GM21825 (cell line): ENCODE measurements around the gene TRIM16.
"Not testable (repeated sequence)": the region's sequence is repeated elsewhere in the genome, so short reads cannot be mapped to it uniquely, and the experiment has no call there.

Experiments
- ATAC-seq: cut with Tn5 transposase; IDR thresholded peaks from one replicate; pipeline ENCODE4 v1.9.1; 2021; ENCODE audit warnings: mild to moderate bottlenecking, moderate library complexity; ENCODE audit not compliant: unreplicated experiment

The TRIM16 gene

DNA sequence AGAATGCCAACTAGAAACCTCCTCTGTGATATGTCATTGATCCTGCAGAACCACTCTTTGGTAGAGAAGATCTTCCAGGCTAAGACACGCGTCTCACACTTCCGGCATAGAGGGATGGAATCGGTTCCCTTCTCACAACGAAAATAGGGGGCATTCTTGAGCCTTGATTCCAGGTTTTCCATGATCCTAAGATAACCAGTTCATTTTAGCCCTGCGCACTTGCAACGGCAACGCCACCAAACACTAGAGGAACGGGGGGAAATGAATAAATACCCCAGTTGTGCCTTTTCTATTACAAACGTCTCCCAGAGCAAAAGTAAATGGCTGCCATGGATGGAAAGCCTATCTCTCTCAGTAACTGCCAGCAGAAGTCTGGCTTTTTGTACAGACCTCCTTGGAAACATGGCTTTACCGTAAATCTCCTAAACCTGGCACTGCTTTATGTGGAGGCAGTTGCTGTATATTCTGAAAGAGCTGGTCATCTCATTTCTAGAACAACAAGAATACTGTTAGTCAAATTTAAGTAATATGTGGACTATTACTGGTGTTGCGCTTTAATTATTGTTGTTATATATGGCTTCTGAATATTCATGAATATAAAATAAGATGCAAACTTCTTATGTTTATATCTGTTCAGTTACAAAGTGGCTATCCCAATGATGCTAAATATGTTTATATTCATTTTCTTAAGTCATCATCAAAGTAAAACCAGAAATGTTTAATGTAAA, 64.6 kb downstream of the TRIM16 start, which contains the start of gene FBXW10B:
Gene FBXW10B, minus strand, starts transcription at position 374 of the 728 bp plus-strand sequence. Its CDS starts 192 bp downstream, at position 182.
- ATAC-seq = not testable (repeated sequence)

DNA sequence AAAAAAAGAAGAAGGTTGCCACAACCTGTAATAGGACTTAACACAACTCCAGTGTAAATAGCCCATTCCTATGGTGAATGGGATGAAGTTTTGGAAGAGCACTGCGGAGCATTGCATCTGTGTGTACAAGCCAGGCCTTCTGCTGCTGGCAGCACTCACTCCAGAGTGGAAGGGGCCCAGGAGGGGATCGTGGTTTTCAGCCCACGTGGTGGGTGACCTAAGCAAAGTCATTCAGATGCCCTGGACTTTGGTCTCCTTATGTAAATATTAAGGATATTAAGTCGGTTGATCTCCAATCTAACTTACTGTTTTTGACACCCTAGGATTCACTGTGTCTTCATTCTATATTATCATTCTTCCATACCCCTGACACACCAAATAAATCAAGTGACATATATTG, 67.3 kb downstream of the TRIM16 start:
- ATAC-seq = not testable (repeated sequence)

DNA sequence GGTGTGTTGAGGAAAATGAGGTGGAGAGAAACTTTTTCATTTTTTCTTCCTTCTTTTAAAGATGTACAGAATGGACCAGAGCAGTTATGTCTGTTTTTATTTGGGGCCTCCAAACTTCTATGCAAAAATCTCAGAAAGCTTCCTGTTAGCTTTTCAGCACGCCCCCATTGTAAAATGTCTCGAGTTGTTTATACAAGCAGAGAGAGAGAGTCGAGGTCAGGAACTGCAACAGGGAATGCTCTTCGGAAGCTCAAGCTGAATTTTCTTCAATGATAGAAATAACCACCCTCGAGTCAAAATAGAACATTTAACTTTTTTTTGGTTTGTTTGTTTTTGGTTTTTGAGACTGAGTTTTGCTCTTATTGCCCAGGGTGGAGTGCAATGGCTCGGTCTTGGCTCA, 68.3 kb downstream of the TRIM16 start:
- ATAC-seq = not testable (repeated sequence)

GRCh38 chr17:15613111-15613510, 71.0 kb downstream of the TRIM16 start:
- ATAC-seq = not testable (repeated sequence)

DNA sequence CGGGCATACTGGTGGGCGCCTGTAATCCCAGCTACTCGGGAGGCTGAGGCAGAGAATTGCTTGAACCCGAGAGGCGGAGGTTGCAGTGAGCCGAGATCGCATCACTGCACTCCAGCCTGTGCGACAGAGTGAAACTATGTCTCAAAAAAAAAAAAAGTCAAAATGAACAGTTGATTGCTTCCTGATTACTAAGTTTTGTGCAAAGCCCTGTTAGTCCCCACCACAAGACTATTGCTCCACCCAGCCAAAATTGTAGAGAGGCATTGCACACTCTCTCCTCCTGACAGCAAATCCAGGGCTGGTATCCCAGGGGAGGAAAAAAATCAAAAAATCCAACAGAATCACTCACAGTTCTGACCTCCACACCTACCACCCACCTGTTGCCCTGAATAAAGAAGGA, 91.2 kb downstream of the TRIM16 start:
- not testable (repeated sequence) for ATAC-seq

GRCh38 chr17:15591986-15592385, 92.1 kb downstream of the TRIM16 start:
- ATAC-seq = not testable (repeated sequence)

DNA sequence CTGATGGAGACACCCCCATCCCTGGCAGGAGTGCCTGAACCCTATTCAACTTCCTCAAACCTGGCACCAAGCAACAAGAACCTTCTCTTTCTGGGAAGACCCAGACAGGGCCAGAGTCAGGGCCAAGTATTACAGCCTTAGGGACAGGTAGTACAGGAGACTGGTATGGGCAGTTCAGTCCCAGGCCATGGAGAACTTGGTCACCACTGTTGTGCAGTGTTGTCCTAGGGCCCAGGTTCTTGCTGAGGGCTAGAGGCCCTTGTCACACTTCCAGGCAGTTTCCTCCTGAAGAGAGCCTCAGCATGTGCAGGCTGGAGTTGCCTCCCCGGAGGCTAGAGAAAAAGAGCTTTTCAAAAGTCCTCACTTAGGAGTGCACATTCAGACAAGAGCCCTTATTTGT, 93.3 kb downstream of the TRIM16 start:
- not testable (repeated sequence) for ATAC-seq

- not testable (repeated sequence) for ATAC-seq
Measured at GRCh38 chr17:15589544-15590536, 94.3 kb downstream of the TRIM16 start.

DNA sequence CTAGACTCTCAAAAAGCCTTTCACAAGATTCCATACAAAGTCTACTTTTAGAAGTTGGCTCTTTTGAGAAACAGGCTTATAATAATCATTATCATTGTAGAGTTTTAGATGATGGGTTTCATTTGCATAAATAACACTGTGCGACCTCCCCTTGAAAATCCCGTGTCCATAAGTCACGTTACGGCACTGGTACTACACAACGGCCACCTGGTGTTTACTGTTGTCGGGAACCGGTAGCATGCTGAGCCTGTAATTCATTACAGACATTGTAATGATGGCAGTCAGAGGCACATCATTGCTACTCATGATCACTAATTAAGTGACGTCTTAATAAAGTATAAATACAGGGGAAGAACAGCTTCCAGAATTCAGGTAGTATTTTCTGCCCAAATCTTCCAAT, 96.1 kb downstream of the TRIM16 start:
- ATAC-seq = not testable (repeated sequence)

DNA sequence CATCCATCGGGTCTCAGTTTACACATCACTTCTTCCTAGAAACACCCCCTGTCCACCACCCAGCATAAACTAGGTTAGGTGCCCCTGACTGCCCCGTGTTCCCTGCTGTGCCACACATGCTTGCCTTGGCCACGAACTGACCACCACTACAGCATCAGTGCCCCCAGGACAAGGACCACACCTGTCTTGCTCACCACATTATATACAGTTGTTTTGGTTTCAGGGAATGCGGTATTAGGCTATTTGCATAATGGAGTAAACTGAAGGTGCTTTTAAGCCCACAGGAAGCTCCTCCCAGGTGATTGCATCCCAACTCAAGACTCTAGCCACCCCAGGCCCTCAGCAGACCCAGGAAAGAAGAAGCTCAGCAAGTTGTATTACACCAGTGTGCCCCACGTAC, 100.8 kb downstream of the TRIM16 start:
- not testable (repeated sequence) for ATAC-seq

GRCh38 chr17:15581462-15581861, 102.6 kb downstream of the TRIM16 start:
- not testable (repeated sequence) for ATAC-seq
